Ovary (tissue), 3 donors: ENCODE results near the gene MS4A6A.

Experiments
- EP300 ChIP-seq: sonication (generic); formaldehyde crosslinking; IDR thresholded peaks from one replicate; pipeline ENCODE4 v1.6.1; 2017; ENCODE audit warnings: antibody characterized with exemption
- POLR2A ChIP-seq: fragments of 450-650 bp; IDR thresholded peaks from one replicate; pipeline ENCODE4 v1.6.1; 2017; ENCODE audit warnings: antibody characterized with exemption, mild to moderate bottlenecking, moderate library complexity
- TF ChIP-seq, protein P1 (sequence below), 3 donors: fragments of 450-650 bp in 2 of 3; fragments of 200-600 bp in 1 of 3; IDR thresholded peaks; one replicate each; pipeline versions ENCODE4 v1.5.1 to v1.8.0; 2016 to 2022; ENCODE audit warnings: antibody characterized with exemption in 3 of 3, mild to moderate bottlenecking in 1 of 3
- donor health status: DM: no; HTN: no; CAD: no.

GRCh38 chr11:60209977-60210376 is 27.1 kb upstream of the MS4A6A start:
- TF ChIP-seq POLR2A (no peak), EP300 (no peak)
- TF ChIP-seq, protein P1, sequence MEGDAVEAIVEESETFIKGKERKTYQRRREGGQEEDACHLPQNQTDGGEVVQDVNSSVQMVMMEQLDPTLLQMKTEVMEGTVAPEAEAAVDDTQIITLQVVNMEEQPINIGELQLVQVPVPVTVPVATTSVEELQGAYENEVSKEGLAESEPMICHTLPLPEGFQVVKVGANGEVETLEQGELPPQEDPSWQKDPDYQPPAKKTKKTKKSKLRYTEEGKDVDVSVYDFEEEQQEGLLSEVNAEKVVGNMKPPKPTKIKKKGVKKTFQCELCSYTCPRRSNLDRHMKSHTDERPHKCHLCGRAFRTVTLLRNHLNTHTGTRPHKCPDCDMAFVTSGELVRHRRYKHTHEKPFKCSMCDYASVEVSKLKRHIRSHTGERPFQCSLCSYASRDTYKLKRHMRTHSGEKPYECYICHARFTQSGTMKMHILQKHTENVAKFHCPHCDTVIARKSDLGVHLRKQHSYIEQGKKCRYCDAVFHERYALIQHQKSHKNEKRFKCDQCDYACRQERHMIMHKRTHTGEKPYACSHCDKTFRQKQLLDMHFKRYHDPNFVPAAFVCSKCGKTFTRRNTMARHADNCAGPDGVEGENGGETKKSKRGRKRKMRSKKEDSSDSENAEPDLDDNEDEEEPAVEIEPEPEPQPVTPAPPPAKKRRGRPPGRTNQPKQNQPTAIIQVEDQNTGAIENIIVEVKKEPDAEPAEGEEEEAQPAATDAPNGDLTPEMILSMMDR (IDR thresholded peaks at IDR 0.05), result no peak
